GM23248 (cell line): Measurements from ENCODE around the gene PDGFD. TPM values are rescaled to one million over a fixed set of nuclear protein-coding genes. Genes with fewer than 3 reads are reported as not detected.

Source experiments
- DNase-seq: peaks from one replicate; pipeline ENCODE4 v3.0.0-alpha.2; 2015
- H2AFZ ChIP-seq: fragments of 200-600 bp; sonication (generic); 2 replicates; pipeline ENCODE4 v1.6.1; 2016; ENCODE audit warnings: antibody characterized with exemption
- H3F3A ChIP-seq: fragments of 200-600 bp; sonication (generic); 2 replicates; pipeline ENCODE4 v1.6.1; 2016; ENCODE audit warnings: mild to moderate bottlenecking, antibody characterized with exemption, mixed run types; ENCODE audit not compliant: insufficient read depth
- H3K27ac ChIP-seq: fragments of 200-600 bp; sonication (generic); 2 replicates; pipeline ENCODE4 v1.5.1; 2016; ENCODE audit warnings: mild to moderate bottlenecking
- H3K27me3 ChIP-seq: fragments of 200-600 bp; sonication (generic); replicated peaks from 2 replicates; pipeline ENCODE4 v1.6.1; 2016; ENCODE audit warnings: mild to moderate bottlenecking; ENCODE audit not compliant: insufficient read depth
- H3K36me3 ChIP-seq: fragments of 200-600 bp; sonication (generic); 2 replicates; pipeline ENCODE4 v1.6.1; 2016; ENCODE audit warnings: low read depth, mild to moderate bottlenecking
- H3K4me1 ChIP-seq: fragments of 200-600 bp; sonication (generic); 2 replicates; pipeline ENCODE4 v1.6.1; 2016; ENCODE audit warnings: mild to moderate bottlenecking; ENCODE audit not compliant: insufficient read depth
- H3K4me2 ChIP-seq: fragments of 200-600 bp; sonication (generic); one replicate; pipeline ENCODE4 v1.6.1; 2016; ENCODE audit warnings: mild to moderate bottlenecking; ENCODE audit not compliant: unreplicated experiment
- H3K4me3 ChIP-seq: fragments of 200-600 bp; sonication (generic); 2 replicates; pipeline ENCODE4 v1.5.1; 2016; ENCODE audit warnings: mild to moderate bottlenecking
- H3K79me2 ChIP-seq: fragments of 200-600 bp; sonication (generic); 2 replicates; pipeline ENCODE4 v1.6.1; 2016; ENCODE audit warnings: mild to moderate bottlenecking; ENCODE audit not compliant: insufficient read depth
- H3K9ac ChIP-seq: fragments of 200-600 bp; sonication (generic); 2 replicates; pipeline ENCODE4 v1.6.1; 2016; ENCODE audit warnings: mild to moderate bottlenecking
- H3K9me2 ChIP-seq: fragments of 200-600 bp; sonication (generic); 2 replicates; pipeline ENCODE4 v1.6.1; 2016; ENCODE audit warnings: mixed run types, mild to moderate bottlenecking, moderate library complexity; ENCODE audit not compliant: insufficient read depth
- H3K9me3 ChIP-seq: fragments of 200-600 bp; sonication (generic); one replicate; pipeline ENCODE4 v1.6.1; 2017; ENCODE audit warnings: low read depth
- H4K20me1 ChIP-seq: fragments of 200-600 bp; sonication (generic); 2 replicates; pipeline ENCODE4 v1.6.0; 2016; ENCODE audit not compliant: insufficient read depth
- EZH2 ChIP-seq: fragments of 200-600 bp; sonication (generic); IDR thresholded peaks from 2 replicates; pipeline ENCODE4 v1.6.1; 2018; ENCODE audit warnings: antibody characterized with exemption, mild to moderate bottlenecking; ENCODE audit not compliant: insufficient read depth, poor library complexity, severe bottlenecking
- EZH2phosphoT487 ChIP-seq: fragments of 200-600 bp; sonication (generic); IDR thresholded peaks from 2 replicates; pipeline ENCODE4 v1.6.1; 2018; ENCODE audit warnings: antibody characterized with exemption, moderate library complexity, mild to moderate bottlenecking, low read depth; ENCODE audit not compliant: insufficient read depth
- WGBS, 2 experiments: methylation state at CpG; one replicate each; pipeline ENCODE4 v1.1.6; 2015 to 2017; ENCODE audit warnings: low lambda C conversion rate in 2 of 2, low coverage in 1 of 2; ENCODE audit errors: missing lambda C conversion rate in 2 of 2; 5-methylcytosine and 5-hydroxymethylcytosine counted together
- in situ Hi-C: fragments of 300-500 bp; cut with MboI; formaldehyde crosslinking; loops from 2 replicates; pipeline ENCODE4 v1.15.0; 2020
- polyA plus RNA-seq: library from polyadenylated mRNA; unstranded; fragments of >200 nt; fragmentation: Nextera tagmentation; extraction: Ambion mirVana; gene quantifications from 2 replicates; pipeline ENCODE4 v1.2.1, GENCODE V29; 2016
- total RNA-seq: library from RNA; depleted of rRNA; stranded (reverse); fragments of >200 nt; shearing (Covaris generic); gene quantifications from 2 replicates; pipeline ENCODE4 v1.2.3, GENCODE V29; 2014

PDGFD gene
- total and polyA plus RNA-seq, 2 experiments from 2014 or later, result 0.81 to 1.3 TPM

DNA sequence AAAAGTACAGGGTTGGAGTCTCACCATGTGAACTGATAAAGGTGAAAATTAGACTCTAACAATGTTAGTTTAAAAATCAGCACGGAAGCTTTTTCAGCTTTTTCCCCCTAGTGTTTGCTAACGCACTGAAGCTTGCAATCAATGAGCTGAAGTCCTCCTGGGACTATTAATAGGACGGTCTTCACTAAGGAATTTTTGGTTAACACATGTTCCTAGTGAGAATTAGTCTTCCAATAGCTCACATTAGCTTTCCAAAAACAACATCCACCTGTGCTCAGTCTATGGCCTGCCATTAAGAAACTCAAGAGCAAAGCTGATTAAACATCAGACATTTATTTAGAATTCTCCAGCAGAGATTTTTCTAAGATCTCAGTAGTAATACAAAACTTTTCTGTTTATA, 154.2 kb downstream of the PDGFD start:
- no peaks in the 10 kb centered on the region for H3K9me3 ChIP-seq
- H4K20me1 ChIP-seq, result no peaks in the 10 kb centered on the region
- H3K9ac ChIP-seq, result no peak overlapping the region
- peaks cover 5% of the 10 kb centered on the region for H3K4me1 ChIP-seq
- WGBS, 2 experiments, result 39 to 50% methylated on average over 3 of the region's 3 CpGs
- in situ Hi-C loops, result no loop called here
- no peak for DNase-seq
- no peaks in the 10 kb centered on the region for H3K27me3 ChIP-seq
- H3K27ac ChIP-seq, result no peak overlapping the region
- no peaks in the 10 kb centered on the region for H3F3A ChIP-seq
- H3K9me2 ChIP-seq, result no peaks in the 10 kb centered on the region
- no peaks in the 10 kb centered on the region for H3K79me2 ChIP-seq
- no peak for TF ChIP-seq EZH2phosphoT487
- no peak for TF ChIP-seq EZH2
- H3K4me3 ChIP-seq, result no peak overlapping the region
- H3K4me2 ChIP-seq, result no peak overlapping the region
- H2AFZ ChIP-seq, result no peak overlapping the region
- no peaks in the 10 kb centered on the region for H3K36me3 ChIP-seq

- Histone ChIP-seq H2AFZ (no peak overlapping the region), H3K4me3 (no peak overlapping the region), H3K27me3 (no peaks in the 10 kb centered on the region), H4K20me1 (no peaks in the 10 kb centered on the region), H3K9me3 (no peaks in the 10 kb centered on the region), H3F3A (peaks cover 6% of the 10 kb centered on the region), H3K4me1 (peaks cover 22% of the 10 kb centered on the region), H3K9me2 (no peaks in the 10 kb centered on the region), H3K79me2 (no peaks in the 10 kb centered on the region), H3K27ac (no peak overlapping the region), H3K36me3 (no peaks in the 10 kb centered on the region), H3K4me2 (no peak overlapping the region), H3K9ac (no peak overlapping the region)
- WGBS, 2 experiments, result 44 to 52% methylated on average over 2 of the region's 2 CpGs
- peak; percentile 43 for DNase-seq
- in situ Hi-C loops, result no loop called here
- TF ChIP-seq EZH2phosphoT487, result no peak
- TF ChIP-seq EZH2, result no peak
These were observed 158.6 kb downstream of the PDGFD start for GRCh38 chr11:104005234-104005855.

- Histone ChIP-seq H3K4me1 (peaks cover 22% of the 10 kb centered on the region), H3K27me3 (no peaks in the 10 kb centered on the region), H2AFZ (no peak overlapping the region), H3K9me3 (no peaks in the 10 kb centered on the region), H3K4me3 (no peak overlapping the region), H3F3A (peaks cover 7% of the 10 kb centered on the region), H4K20me1 (no peaks in the 10 kb centered on the region), H3K27ac (no peak overlapping the region), H3K4me2 (no peak overlapping the region), H3K79me2 (no peaks in the 10 kb centered on the region), H3K9me2 (no peaks in the 10 kb centered on the region), H3K36me3 (no peaks in the 10 kb centered on the region), H3K9ac (0 out of 2 replicates have a peak overlapping the region, but pooled peaks have one; percentile 22)
- in situ Hi-C loops, result no loop called here
- no peak for TF ChIP-seq EZH2phosphoT487
- TF ChIP-seq EZH2, result no peak
- DNase-seq, result peak; percentile 63
These were observed 160.5 kb downstream of the PDGFD start for GRCh38 chr11:104003491-104003890.

DNA sequence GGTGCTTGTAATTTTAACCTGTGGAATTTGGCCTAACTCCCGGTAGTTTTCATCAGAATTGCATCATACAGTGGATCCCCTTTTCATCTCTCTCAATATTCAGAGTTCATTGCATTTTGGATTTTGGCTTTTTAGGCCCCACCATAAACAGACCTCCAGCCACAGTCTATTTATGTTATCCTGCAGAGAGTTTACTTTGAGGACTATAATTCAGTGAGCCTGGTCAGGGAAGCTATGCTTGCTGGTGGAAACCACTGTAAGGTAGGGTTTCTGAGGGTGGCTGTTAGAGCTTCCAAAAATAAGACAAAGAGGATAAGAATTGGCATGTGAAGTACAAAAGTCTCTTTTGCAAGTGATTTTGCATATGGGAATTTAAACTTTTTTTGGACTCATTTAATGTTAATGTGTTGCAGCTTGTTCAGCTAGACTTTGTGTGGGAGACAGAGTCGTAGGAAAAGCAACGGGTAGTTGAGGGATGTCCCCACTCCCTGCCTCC, 162.3 kb downstream of the PDGFD start:
- 83 to 94% methylated on average over 3 of the region's 3 CpGs for WGBS, 2 experiments

DNA sequence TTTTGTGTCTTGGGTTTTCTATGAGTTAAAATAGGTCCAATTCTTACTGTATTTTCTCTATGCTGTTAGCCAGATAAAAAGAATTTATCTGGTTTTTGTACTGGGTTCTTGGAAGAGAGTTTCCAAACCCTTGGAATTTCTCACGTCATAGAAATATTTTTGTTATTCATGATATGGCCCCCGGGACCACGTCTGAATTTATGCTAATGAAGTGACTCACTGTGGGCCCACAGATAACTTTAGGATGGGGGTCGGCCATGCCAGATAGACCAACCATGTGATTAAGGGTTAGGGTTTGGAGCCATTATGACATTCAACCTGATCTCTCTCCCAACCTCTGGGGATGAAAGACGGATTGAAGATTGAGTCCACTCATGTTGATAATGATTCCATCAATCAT, 163.1 kb downstream of the PDGFD start:
- Histone ChIP-seq H3K4me1 (peaks cover 27% of the 10 kb centered on the region), H3K9ac (no peak overlapping the region), H3K9me2 (no peaks in the 10 kb centered on the region), H3K27me3 (no peaks in the 10 kb centered on the region), H3K9me3 (no peaks in the 10 kb centered on the region), H3K4me3 (no peak overlapping the region), H2AFZ (no peak overlapping the region), H3K36me3 (no peaks in the 10 kb centered on the region), H4K20me1 (no peaks in the 10 kb centered on the region), H3K79me2 (no peaks in the 10 kb centered on the region), H3K4me2 (no peak overlapping the region), H3F3A (peaks cover 7% of the 10 kb centered on the region), H3K27ac (no peak overlapping the region)
- in situ Hi-C loops, result no loop called here
- peak; percentile 36 for DNase-seq
- 40 to 49% methylated on average over 5 of the region's 5 CpGs for WGBS, 2 experiments
- no peak for TF ChIP-seq EZH2phosphoT487
- no peak for TF ChIP-seq EZH2

More for the DNA sequence above, 162.3 kb downstream of the PDGFD start:
- Histone ChIP-seq H3K9me3 (no peaks in the 10 kb centered on the region), H3K4me3 (no peak overlapping the region), H4K20me1 (no peaks in the 10 kb centered on the region), H3K36me3 (no peaks in the 10 kb centered on the region), H3K4me1 (peaks cover 22% of the 10 kb centered on the region), H3K27me3 (no peaks in the 10 kb centered on the region), H3K9me2 (no peaks in the 10 kb centered on the region), H3K27ac (no peak overlapping the region), H3F3A (peaks cover 7% of the 10 kb centered on the region), H3K79me2 (no peaks in the 10 kb centered on the region), H3K9ac (no peak overlapping the region), H2AFZ (no peak overlapping the region), H3K4me2 (peak overlapping the region; percentile 13)
- peak; percentile 18 for DNase-seq
- in situ Hi-C loops, result no loop called here
- TF ChIP-seq EZH2phosphoT487, result no peak
- no peak for TF ChIP-seq EZH2
